IMR-90 (cell line): ENCODE data around the gene TOR3A. TPM values are rescaled to one million over a fixed set of nuclear protein-coding genes. Genes with fewer than 3 reads are reported as not detected.

Experiments
- ATAC-seq: fragments of 200-7000 bp; cut with Tn5 transposase; 2 replicates; pipeline ENCODE4 v1.9.1; 2020; ENCODE audit warnings: low read depth, mild to moderate bottlenecking, moderate library complexity
- BruUV-seq: library from RNA; stranded (reverse); fragments of 400-500 nt; replicated peaks from 2 replicates; lab custom pipeline; 2021; lab: Mats Ljungman, UMichigan
- CTCF ChIA-PET: fragments of 300-600 bp; formaldehyde crosslinking; extraction: SDS; loops from one replicate; lab custom pipeline; 2021; ENCODE audit warnings: antibody characterized with exemption; lab: Yijun Ruan, JAX
- POLR2A ChIA-PET: fragments of 300-600 bp; sonication (Branson Sonifier 250); formaldehyde crosslinking; loops from one replicate; lab custom pipeline; 2022; ENCODE audit warnings: antibody characterized with exemption; ENCODE audit not compliant: unreplicated experiment; lab: Charles Lee
- DNase-seq: peaks from one replicate; pipeline ENCODE4 v3.0.0; 2013
- H2AFZ ChIP-seq: replicated peaks from 2 replicates; pipeline ENCODE3; 2013; ENCODE audit warnings: low read length, mild to moderate bottlenecking; ENCODE audit not compliant: poor library complexity
- H2AK5ac ChIP-seq: 2 replicates; pipeline ENCODE4 v1.6.1; 2013; ENCODE audit warnings: low read depth, low read length, inconsistent platforms
- H2AK9ac ChIP-seq: replicated peaks from 2 replicates; pipeline ENCODE3; 2013; ENCODE audit warnings: mild to moderate bottlenecking, low read depth, low read length, moderate library complexity; ENCODE audit not compliant: poor library complexity
- H2BK120ac ChIP-seq: 2 replicates; pipeline ENCODE4 v1.6.1; 2013; ENCODE audit warnings: low read depth, low read length, inconsistent platforms
- H2BK15ac ChIP-seq: 3 replicates; pipeline ENCODE4 v1.6.1; 2013; ENCODE audit warnings: low read depth, low read length, inconsistent platforms
- H2BK20ac ChIP-seq: 2 replicates; pipeline ENCODE4 v1.6.1; 2013; ENCODE audit warnings: low read depth, mild to moderate bottlenecking, inconsistent platforms, low read length, moderate library complexity
- H2BK5ac ChIP-seq: 2 replicates; pipeline ENCODE4 v1.6.1; 2013; ENCODE audit warnings: mild to moderate bottlenecking, low read depth, low read length, inconsistent platforms; ENCODE audit not compliant: poor library complexity, severe bottlenecking
- H3K14ac ChIP-seq: replicated peaks from 2 replicates; pipeline ENCODE4 v1.6.1; 2013; ENCODE audit warnings: low read depth, low read length, inconsistent platforms
- H3K18ac ChIP-seq: 2 replicates; pipeline ENCODE4 v1.6.1; 2013; ENCODE audit warnings: low read depth, low read length, control low read depth
- H3K23ac ChIP-seq: 2 replicates; pipeline ENCODE4 v1.6.1; 2013; ENCODE audit warnings: low read depth, low read length, inconsistent platforms
- H3K27ac ChIP-seq: 2 replicates; pipeline ENCODE4 v1.5.1; 2013; ENCODE audit warnings: mild to moderate bottlenecking, control low read depth, low read length; ENCODE audit not compliant: insufficient read depth
- H3K27me3 ChIP-seq: 2 replicates; pipeline ENCODE4 v1.6.1; 2013; ENCODE audit warnings: low read length; ENCODE audit not compliant: control insufficient read depth, insufficient read depth
- H3K36me3 ChIP-seq: 2 replicates; pipeline ENCODE4 v1.6.1; 2013; ENCODE audit warnings: low read length, mixed read lengths; ENCODE audit not compliant: control insufficient read depth, insufficient read depth
- H3K4ac ChIP-seq: 2 replicates; pipeline ENCODE4 v1.6.1; 2013; ENCODE audit warnings: low read depth, low read length, inconsistent platforms
- H3K4me1 ChIP-seq: 2 replicates; pipeline ENCODE4 v1.6.1; 2013; ENCODE audit warnings: low read length, mixed read lengths; ENCODE audit not compliant: control insufficient read depth, insufficient read depth
- H3K4me2 ChIP-seq: 2 replicates; pipeline ENCODE4 v1.6.1; 2013; ENCODE audit warnings: low read depth, mild to moderate bottlenecking, control low read depth, low read length, moderate library complexity
- H3K4me3 ChIP-seq: 2 replicates; pipeline ENCODE4 v1.5.1; 2013; ENCODE audit warnings: low read depth, mild to moderate bottlenecking, control low read depth, low read length, moderate library complexity; ENCODE audit not compliant: insufficient read depth
- H3K56ac ChIP-seq: 2 replicates; pipeline ENCODE4 v1.6.1; 2013; ENCODE audit warnings: low read length, inconsistent platforms; ENCODE audit not compliant: insufficient read depth; ENCODE audit errors: extremely low read depth
- H3K79me1 ChIP-seq, 2 experiments: 2 replicates each; pipeline ENCODE4 v1.6.1; 2013; ENCODE audit warnings: low read length in 2 of 2, inconsistent platforms in 1 of 2, low read depth in 1 of 2
- H3K9ac ChIP-seq: 2 replicates; pipeline ENCODE4 v1.6.1; 2013; ENCODE audit warnings: low read depth, low read length, control low read depth
- H3K9me1 ChIP-seq: 2 replicates; pipeline ENCODE4 v1.6.1; 2013; ENCODE audit warnings: low read length, inconsistent platforms; ENCODE audit not compliant: insufficient read depth
- H3K9me3 ChIP-seq: 2 replicates; pipeline ENCODE4 v1.6.1; 2013; ENCODE audit warnings: low read length; ENCODE audit not compliant: control insufficient read depth, insufficient read depth
- H4K20me1 ChIP-seq: 2 replicates; pipeline ENCODE4 v1.6.1; 2013; ENCODE audit warnings: low read length, inconsistent platforms; ENCODE audit not compliant: insufficient read depth
- H4K5ac ChIP-seq: 2 replicates; pipeline ENCODE4 v1.6.1; 2013; ENCODE audit warnings: mild to moderate bottlenecking, low read depth, low read length, control low read depth
- H4K8ac ChIP-seq, 2 experiments: 2 replicates each; pipeline ENCODE4 v1.6.1; 2013; ENCODE audit warnings: low read depth in 2 of 2, low read length in 2 of 2, control low read depth in 1 of 2, inconsistent platforms in 1 of 2
- H4K91ac ChIP-seq: 2 replicates; pipeline ENCODE4 v1.6.1; 2013; ENCODE audit warnings: low read depth, low read length, inconsistent platforms; ENCODE audit not compliant: insufficient read depth
- BHLHE40 ChIP-seq: fragments of 150-350 bp; IDR thresholded peaks from 2 replicates; pipeline ENCODE4 v1.6.1; 2016; ENCODE audit warnings: mild to moderate bottlenecking, low read depth, low read length
- CEBPB ChIP-seq: IDR thresholded peaks from 2 replicates; pipeline ENCODE4 v1.6.1; 2012; ENCODE audit warnings: low read depth, low read length, improper control_type of control experiment
- CHD1 ChIP-seq: IDR thresholded peaks from 2 replicates; pipeline ENCODE4 v1.6.1; 2012; ENCODE audit warnings: low read depth, low read length, improper control_type of control experiment
- CTCF ChIP-seq: conservative IDR thresholded peaks from 2 replicates; pipeline ENCODE4 v1.5.1; 2012; ENCODE audit warnings: mild to moderate bottlenecking, low read depth, low read length, improper control_type of control experiment
- ELK1 ChIP-seq: fragments of 150-350 bp; IDR thresholded peaks from 2 replicates; pipeline ENCODE4 v1.6.1; 2016; ENCODE audit warnings: low read depth, mild to moderate bottlenecking, low read length, moderate library complexity, borderline replicate concordance
- FOS ChIP-seq: fragments of 150-350 bp; IDR thresholded peaks from 2 replicates; pipeline ENCODE4 v1.6.1; 2016; ENCODE audit warnings: low read depth, low read length
- MAFK ChIP-seq: IDR thresholded peaks from 2 replicates; pipeline ENCODE4 v1.6.1; 2012; ENCODE audit warnings: low read depth, low read length, improper control_type of control experiment
- MAZ ChIP-seq: IDR thresholded peaks from 2 replicates; pipeline ENCODE4 v1.6.1; 2012; ENCODE audit warnings: low read depth, mild to moderate bottlenecking, low read length, improper control_type of control experiment, moderate library complexity, borderline replicate concordance
- MXI1 ChIP-seq: IDR thresholded peaks from 2 replicates; pipeline ENCODE4 v1.6.1; 2012; ENCODE audit warnings: low read depth, mild to moderate bottlenecking, low read length, moderate library complexity, borderline replicate concordance
- NFE2L2 ChIP-seq: fragments of 150-350 bp; IDR thresholded peaks from 2 replicates; pipeline ENCODE4 v1.6.1; 2016; ENCODE audit warnings: low read depth, mild to moderate bottlenecking, low read length
- POLR2A ChIP-seq: IDR thresholded peaks from 2 replicates; pipeline ENCODE4 v1.6.1; 2012; ENCODE audit warnings: mild to moderate bottlenecking, low read depth, low read length
- RAD21 ChIP-seq: IDR thresholded peaks from 2 replicates; pipeline ENCODE4 v1.6.1; 2012; ENCODE audit warnings: low read length, improper control_type of control experiment
- RCOR1 ChIP-seq: IDR thresholded peaks from 2 replicates; pipeline ENCODE4 v1.6.1; 2012; ENCODE audit warnings: mild to moderate bottlenecking, low read length, improper control_type of control experiment; ENCODE audit not compliant: insufficient replicate concordance
- RFX5 ChIP-seq: IDR thresholded peaks from 2 replicates; pipeline ENCODE4 v1.8.0; 2012; ENCODE audit warnings: low read depth, mild to moderate bottlenecking, low read length, moderate library complexity
- SMC3 ChIP-seq: fragments of 150-350 bp; IDR thresholded peaks from 2 replicates; pipeline ENCODE4 v1.6.1; 2016; ENCODE audit warnings: low read depth, mild to moderate bottlenecking, antibody characterized with exemption, low read length, moderate library complexity
- USF2 ChIP-seq: fragments of 150-350 bp; IDR thresholded peaks from 2 replicates; pipeline ENCODE4 v1.6.1; 2017; ENCODE audit warnings: mild to moderate bottlenecking, antibody characterized with exemption, low read length, low read depth
- WGBS, 2 experiments: methylation state at CpG; one replicate each; pipeline versions ENCODE4 v1.1.5 to v1.1.7; 2013; ENCODE audit warnings: missing lambda C conversion rate in 2 of 2; ENCODE audit not compliant: insufficient read length in 1 of 2; ENCODE audit errors: extremely low coverage in 2 of 2; 5-methylcytosine and 5-hydroxymethylcytosine counted together
- dilution Hi-C: fragments of 300-500 bp; cut with HindIII; formaldehyde crosslinking; loops from one replicate; pipeline ENCODE4 v1.14.3; 2018; ENCODE audit warnings: low sequenced_read_pairs; ENCODE audit not compliant: unreplicated experiment
- in situ Hi-C: fragments of 300-500 bp; cut with MboI; formaldehyde crosslinking; loops from 3 replicates; pipeline ENCODE4 v1.14.3; 2019; ENCODE audit warnings: low sequenced_read_pairs, inconsistent platforms, mixed read lengths
- intact Hi-C: fragments of 100-400 bp; cut with micrococcal nuclease; formaldehyde crosslinking; loops from 2 replicates; pipeline ENCODE4 v1.10.0; 2022
- polyA plus RNA-seq, 3 experiments: library from polyadenylated mRNA; depleted of rRNA; stranded (reverse); fragments of >200 nt; gene quantifications; 2 replicates each; pipeline ENCODE4 v1.2.3, GENCODE V29; 2012; ENCODE audit warnings: low replicate concordance in 1 of 3
- total RNA-seq: library from RNA; depleted of rRNA; stranded (reverse); fragments of >200 nt; gene quantifications from 2 replicates; pipeline ENCODE4 v1.2.3, GENCODE V29; 2012

The TOR3A gene
- total and polyA plus RNA-seq, 2 of the 4 experiments (the other 2 are of a cell fraction), result 16.8 to 22.2 TPM

- Histone ChIP-seq H2AK5ac (no peak overlapping the region), H3K27me3 (no peaks in the 10 kb centered on the region), H4K8ac (no peak overlapping the region), H3K14ac (no peak overlapping the region), H3K4me1 (peaks cover 10% of the 10 kb centered on the region), H2AK9ac (no peak overlapping the region), H3K23ac (no peak overlapping the region), H3K56ac (no peak overlapping the region), H4K20me1 (peaks cover 35% of the 10 kb centered on the region), H4K91ac (no peak overlapping the region), H3K18ac (no peak overlapping the region), H2BK15ac (no peak overlapping the region), H3K9me3 (no peaks in the 10 kb centered on the region), H2AFZ (no peak overlapping the region), H3K4me3 (no peak overlapping the region), H3K9ac (no peak overlapping the region), H2BK20ac (no peak overlapping the region), H3K79me1 (peaks cover 41 to 76% of the 10 kb centered on the region in 2 experiments), H4K5ac (no peak overlapping the region), H2BK120ac (no peak overlapping the region), H3K27ac (no peak overlapping the region), H3K9me1 (peaks cover 10% of the 10 kb centered on the region), H3K4ac (no peak overlapping the region), H3K4me2 (no peak overlapping the region), H2BK5ac (no peak overlapping the region), H3K36me3 (peaks cover 34% of the 10 kb centered on the region)
- TF ChIP-seq SMC3, result no peak
- TF ChIP-seq RAD21, result no peak
- TF ChIP-seq CEBPB, result no peak
- no peak for TF ChIP-seq MXI1
- no peak for TF ChIP-seq MAZ
- TF ChIP-seq POLR2A, result no peak
- TF ChIP-seq MAFK, result no peak
- TF ChIP-seq ELK1, result no peak
- TF ChIP-seq NFE2L2, result no peak
- no peak for TF ChIP-seq USF2
- TF ChIP-seq CHD1, result no peak
- no peak for TF ChIP-seq RFX5
- TF ChIP-seq RCOR1, result no peak
- no peak for TF ChIP-seq BHLHE40
- no peak for TF ChIP-seq CTCF
- TF ChIP-seq FOS, result no peak
- CTCF ChIA-PET, result interaction anchor here (0.5 to 0.6 kb wide), 2 partner anchors 104 to 1923 kb away, joined by 3 to 5 read pairs; no protein-coding TSS in a partner anchor
- DNase-seq (no peak), ATAC-seq (no peak)
- POLR2A ChIA-PET, result no interaction called here
- dilution Hi-C loops (no loop called here), in situ Hi-C loops (no loop called here), intact Hi-C loops (loop anchor here (1.0 kb wide), 1 partner anchor 23 kb away; no protein-coding TSS in a partner anchor)
- 88% methylated on average over 2 of the region's 3 CpGs; no CpG with 5 or more reads in 1 of the 2 experiments for WGBS, 2 experiments
- no TSS peak for BruUV-seq
These were observed 22.9 kb downstream of the TOR3A start for GRCh38 chr1:179104611-179105250.
